HG03064 (cell line): Measurements from ENCODE around the gene ZNF496.
"Not testable (repeated sequence)": the region's sequence is repeated elsewhere in the genome, so short reads cannot be mapped to it uniquely, and the experiment has no call there.

Experiments
- ATAC-seq: cut with Tn5 transposase; IDR thresholded peaks from one replicate; pipeline ENCODE4 v1.9.1; 2021; ENCODE audit warnings: low read depth; ENCODE audit not compliant: unreplicated experiment

ZNF496 gene

GRCh38 chr1:247331525-247332214 is at the start of gene ZNF496:
Gene ZNF496, minus strand, starts transcription at chr1:247331867. Its CDS starts 2,289 bp downstream, at chr1:247329578.
- ATAC-seq: peak; percentile 43

- no peak for ATAC-seq
These were observed 46.8 kb upstream of the ZNF496 start for GRCh38 chr1:247378334-247379073.

DNA sequence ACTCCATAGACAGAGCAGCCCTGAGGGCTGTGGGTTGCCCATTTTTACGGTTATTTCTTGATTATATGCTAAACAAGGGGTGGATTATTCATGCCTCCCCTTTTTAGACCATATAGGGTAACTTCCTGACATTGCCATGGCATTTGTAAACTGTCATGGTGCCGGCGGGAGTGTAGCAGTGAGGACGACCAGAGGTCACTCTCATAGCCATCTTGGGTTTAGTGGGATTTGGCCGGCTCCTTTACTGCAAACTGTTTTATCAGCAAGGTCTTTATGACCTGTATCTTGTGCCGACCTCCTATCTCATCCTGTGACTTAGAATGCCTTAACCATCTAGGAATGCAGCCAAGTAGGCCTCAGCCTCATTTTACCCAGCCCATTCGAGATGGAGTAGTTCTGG is 46.0 kb upstream of the ZNF496 start:
- ATAC-seq: not testable (repeated sequence)

- no peak for ATAC-seq
These were observed 45.0 kb upstream of the ZNF496 start for GRCh38 chr1:247376659-247377058.

GRCh38 chr1:247375747-247376146 is 44.1 kb upstream of the ZNF496 start:
- no peak for ATAC-seq

DNA sequence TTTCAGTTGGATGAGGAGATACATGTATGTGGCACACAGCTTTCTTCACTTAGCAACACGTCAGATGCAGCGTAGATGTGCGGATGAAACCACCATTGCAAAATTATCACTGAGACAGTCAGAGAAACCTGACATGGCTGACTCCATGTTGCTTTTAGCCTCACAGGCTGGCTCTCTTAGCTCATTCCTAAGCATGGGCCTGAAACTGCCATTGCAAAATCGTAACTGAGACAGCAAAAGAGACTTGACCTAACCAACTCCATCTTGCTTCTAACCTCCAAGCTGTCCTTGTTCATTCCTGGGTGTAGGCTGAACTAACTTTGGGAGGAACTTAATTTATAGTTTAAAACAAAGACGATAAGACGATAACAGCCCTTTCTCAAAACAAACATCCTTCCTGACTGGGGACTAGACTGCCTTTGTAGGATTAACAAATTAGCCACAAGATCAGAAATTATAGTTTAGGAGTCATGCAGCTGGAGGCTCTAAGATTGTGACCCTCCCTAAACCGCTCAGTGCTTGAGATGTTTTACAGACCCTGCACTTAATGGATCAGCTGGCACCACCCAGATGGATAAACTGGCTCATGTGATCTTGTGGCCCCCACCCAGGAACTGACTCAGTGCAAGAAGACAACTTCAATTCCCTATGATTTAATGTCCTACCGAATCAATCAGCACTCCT is 43.1 kb upstream of the ZNF496 start:
- not testable (repeated sequence) for ATAC-seq

GRCh38 chr1:247373721-247374141 is 42.1 kb upstream of the ZNF496 start:
- no peak for ATAC-seq

GRCh38 chr1:247371801-247372259 is 40.2 kb upstream of the ZNF496 start:
- ATAC-seq: no peak

DNA sequence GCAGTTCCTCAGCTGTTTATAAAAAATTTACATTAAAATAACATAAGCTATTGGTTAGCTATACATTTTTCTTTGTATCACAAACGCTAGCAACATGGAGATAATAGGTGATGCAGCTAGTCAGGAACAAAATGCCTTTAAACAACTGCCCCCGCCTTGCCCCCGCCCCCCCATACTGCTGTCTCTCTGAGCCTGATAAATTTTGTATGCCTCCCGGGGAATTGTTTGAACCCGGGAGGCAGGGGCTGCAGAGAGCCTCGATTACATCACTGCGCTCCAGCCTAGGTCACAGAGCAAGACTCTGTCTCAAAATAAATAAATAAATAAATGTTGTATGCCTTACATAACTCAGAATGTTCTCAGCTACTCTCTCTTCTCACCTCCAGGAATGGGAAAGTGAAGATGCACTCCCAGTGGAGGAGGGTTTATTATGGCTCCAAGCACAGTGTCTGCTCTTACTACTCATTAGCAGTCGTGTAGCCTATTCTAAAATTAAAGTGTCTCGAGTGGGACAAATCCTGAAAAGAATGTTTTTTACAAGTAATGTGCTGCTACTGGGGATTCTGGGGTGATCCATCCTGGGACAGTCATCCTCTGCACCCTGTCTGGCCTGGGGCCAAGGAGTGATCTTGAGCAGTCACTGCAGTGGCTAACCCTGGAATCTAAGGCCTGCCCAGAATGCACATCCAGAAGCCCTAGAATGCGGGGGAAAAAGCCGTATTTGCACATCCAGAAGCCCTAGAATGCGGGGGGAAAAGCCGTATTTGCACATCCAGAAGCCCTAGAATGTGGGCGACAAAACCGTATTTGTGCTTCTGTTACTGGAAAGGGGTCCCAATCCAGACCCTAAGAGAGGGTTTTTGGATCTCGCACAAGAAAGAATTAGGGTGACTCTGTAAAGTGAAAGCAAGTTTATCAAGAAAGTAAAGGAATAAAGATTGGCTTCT is 39.4 kb upstream of the ZNF496 start:
- ATAC-seq: no peak

DNA sequence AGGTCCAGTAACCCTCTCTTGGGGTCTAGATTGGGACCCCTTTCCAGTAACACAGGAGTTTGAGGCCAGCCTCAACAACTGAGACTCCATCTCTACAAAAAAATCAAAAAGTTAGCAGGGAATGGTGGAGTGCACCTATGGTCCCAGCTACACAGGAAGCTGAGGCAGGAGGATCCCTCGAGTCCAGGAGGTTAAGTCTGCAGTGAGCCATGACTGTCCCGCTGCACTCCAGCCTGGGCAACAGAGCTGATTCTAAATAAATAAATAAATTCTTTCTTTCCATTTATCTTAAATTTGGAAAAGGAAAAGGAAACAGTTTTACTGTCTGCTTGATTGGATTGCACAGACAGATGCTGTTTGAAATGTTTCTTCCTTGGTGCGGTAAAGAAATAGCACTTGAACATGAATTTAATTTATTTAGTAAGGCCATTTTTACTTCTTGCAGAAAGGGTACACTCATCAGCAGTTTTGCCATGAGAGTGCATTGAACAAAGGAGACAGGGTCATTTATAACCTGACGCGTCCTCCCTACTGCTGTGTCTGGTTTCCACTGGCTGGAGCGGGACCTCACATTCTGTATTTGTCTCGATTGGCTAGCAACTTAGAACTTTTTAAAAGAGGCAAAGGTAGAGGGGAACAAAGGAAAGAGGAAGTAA is 37.0 kb upstream of the ZNF496 start:
- no peak for ATAC-seq

GRCh38 chr1:247367786-247368422 is 36.2 kb upstream of the ZNF496 start:
- no peak for ATAC-seq

GRCh38 chr1:247366926-247367645 is 35.4 kb upstream of the ZNF496 start:
- no peak for ATAC-seq

DNA sequence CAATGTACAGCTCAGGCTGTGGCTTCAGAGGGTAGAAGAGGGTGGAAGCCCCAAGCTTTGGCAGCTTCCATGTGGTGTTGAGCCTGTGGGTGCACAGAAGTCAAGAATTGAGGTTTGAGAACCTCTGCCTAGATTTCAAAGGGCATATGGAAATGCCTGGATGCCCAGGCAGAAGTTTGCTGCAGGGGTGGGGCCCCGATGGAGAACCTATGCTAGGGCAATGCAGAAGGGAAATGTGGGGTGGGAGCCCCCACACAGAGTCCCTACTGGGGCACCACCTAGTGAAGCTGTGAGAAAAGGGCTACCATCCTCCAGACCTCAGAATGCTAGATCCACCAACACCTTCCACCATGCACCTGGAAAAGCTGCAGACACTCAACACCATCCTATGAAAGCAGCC is 34.7 kb upstream of the ZNF496 start:
- not testable (repeated sequence) for ATAC-seq

- ATAC-seq: no peak
These were observed 33.4 kb upstream of the ZNF496 start for GRCh38 chr1:247365023-247365422.

DNA sequence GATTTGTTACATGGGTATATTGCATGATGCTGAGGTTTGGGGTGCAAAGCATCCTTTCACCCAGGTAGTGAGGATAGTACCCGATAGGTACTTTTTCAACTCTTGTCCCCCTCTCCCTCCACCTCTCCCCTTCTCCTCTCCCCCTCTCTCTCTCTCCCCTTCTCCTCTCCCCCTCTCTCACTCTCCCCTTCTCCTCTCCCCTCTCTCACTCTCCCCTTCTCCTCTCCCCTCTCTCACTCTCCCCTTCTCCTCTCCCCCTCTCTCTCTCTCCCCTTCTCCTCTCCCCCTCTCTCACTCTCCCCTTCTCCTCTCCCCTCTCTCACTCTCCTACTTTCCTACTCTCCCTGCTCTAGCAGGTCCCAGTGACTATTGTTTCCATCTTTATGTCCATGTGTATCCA is 31.3 kb upstream of the ZNF496 start:
- not testable (repeated sequence) for ATAC-seq

DNA sequence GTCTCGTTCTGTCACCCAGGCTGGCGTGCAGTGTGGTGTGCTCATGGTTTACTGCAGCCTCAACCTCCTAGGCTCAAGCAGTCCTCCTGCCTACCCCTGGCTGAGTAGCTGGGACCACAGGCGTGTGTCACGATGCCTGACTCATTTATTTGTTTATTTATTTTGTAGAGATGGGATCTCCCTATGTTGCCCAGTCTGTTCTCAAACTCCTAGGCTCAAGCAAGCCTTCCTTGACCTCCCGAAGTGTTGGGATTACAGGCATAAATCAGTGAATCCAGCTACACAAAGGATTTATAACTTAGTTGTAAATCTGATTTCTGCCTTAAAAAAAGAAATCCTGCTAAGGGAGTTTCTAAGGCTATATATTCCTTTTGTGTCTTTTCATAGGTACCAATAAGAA is 30.5 kb upstream of the ZNF496 start:
- ATAC-seq: no peak

GRCh38 chr1:247360991-247361731 is 29.5 kb upstream of the ZNF496 start:
- no peak for ATAC-seq
